ENCODE measurements around the gene SIPA1L3. TPM values are rescaled to one million over a fixed set of nuclear protein-coding genes. Genes with fewer than 3 reads are reported as not detected.
A peak's percentile ranks its signal among the peaks of the same experiment; 100 is the strongest.

Gene SIPA1L3
- total RNA-seq, 1 donor: 28.9 TPM

- DNase-seq (ENCODE audit: low read depth): peak; percentile 70
- TF ChIP-seq, protein P1, sequence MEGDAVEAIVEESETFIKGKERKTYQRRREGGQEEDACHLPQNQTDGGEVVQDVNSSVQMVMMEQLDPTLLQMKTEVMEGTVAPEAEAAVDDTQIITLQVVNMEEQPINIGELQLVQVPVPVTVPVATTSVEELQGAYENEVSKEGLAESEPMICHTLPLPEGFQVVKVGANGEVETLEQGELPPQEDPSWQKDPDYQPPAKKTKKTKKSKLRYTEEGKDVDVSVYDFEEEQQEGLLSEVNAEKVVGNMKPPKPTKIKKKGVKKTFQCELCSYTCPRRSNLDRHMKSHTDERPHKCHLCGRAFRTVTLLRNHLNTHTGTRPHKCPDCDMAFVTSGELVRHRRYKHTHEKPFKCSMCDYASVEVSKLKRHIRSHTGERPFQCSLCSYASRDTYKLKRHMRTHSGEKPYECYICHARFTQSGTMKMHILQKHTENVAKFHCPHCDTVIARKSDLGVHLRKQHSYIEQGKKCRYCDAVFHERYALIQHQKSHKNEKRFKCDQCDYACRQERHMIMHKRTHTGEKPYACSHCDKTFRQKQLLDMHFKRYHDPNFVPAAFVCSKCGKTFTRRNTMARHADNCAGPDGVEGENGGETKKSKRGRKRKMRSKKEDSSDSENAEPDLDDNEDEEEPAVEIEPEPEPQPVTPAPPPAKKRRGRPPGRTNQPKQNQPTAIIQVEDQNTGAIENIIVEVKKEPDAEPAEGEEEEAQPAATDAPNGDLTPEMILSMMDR (IDR thresholded peaks at IDR 0.05; ENCODE audit: insufficient read depth, low read length): no peak
Observed at GRCh38 chr19:37933937-37934358, 26.9 kb downstream of the SIPA1L3 start.

DNA sequence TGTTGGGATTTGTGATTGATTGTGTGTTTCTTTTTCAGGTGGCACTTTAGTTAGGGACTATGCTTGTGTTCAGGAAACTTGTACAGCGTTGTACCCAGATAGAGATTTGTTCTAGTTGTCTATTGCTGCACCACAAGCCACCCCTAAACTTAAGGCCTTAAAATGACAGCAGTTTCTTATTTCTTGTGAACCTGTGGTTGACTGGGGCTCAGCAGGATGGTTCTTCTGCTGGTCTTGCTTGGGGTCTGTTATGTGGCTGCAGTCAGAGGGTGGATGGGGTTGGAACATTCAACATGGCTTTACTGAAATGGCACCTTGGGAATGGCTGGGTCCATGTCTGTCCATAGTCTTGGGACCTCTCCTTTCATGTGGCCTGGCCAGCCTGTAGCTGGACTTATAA is 28.3 kb downstream of the SIPA1L3 start:
- TF ChIP-seq, protein P1 (IDR thresholded peaks at IDR 0.05; ENCODE audit: insufficient read depth, low read length): no peak
- no peak for DNase-seq (ENCODE audit: low read depth)
- no peak overlapping the region for H3K4me3 ChIP-seq (ENCODE audit: low read depth, low read length)

More at GRCh38 chr19:37933937-37934358, 26.9 kb downstream of the SIPA1L3 start:
- H3K4me3 ChIP-seq (ENCODE audit: low read depth, low read length): no peak overlapping the region

- no peak overlapping the region for H3K4me3 ChIP-seq (ENCODE audit: low read depth, low read length)
- DNase-seq (ENCODE audit: low read depth): no peak
- TF ChIP-seq, protein P1 (IDR thresholded peaks at IDR 0.05; ENCODE audit: insufficient read depth, low read length): no peak
Observed at GRCh38 chr19:37936166-37936565, 29.2 kb downstream of the SIPA1L3 start.

DNA sequence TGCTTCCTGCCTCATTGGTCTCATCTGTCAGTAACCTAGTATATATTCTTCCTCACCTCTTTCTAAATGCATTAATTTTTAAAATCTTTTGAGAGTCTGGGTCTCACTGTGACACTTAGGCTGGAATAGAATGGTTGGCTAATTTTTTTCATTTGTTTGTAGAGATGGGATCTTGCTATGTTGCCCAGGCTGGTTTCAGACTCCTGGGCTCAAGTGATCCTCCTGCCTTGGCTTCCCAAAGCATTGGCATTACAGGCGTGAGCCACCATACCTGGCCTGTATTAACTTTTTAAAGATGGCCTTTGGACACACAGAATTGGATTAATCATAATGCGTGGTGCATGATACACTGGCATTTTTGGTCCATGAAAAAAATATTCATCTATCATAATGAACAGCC is 29.9 kb downstream of the SIPA1L3 start:
- TF ChIP-seq, protein P1 (IDR thresholded peaks at IDR 0.05; ENCODE audit: insufficient read depth, low read length): no peak
- no peak for DNase-seq (ENCODE audit: low read depth)
- H3K4me3 ChIP-seq (ENCODE audit: low read depth, low read length): no peak overlapping the region

- TF ChIP-seq, protein P1 (IDR thresholded peaks at IDR 0.05; ENCODE audit: insufficient read depth, low read length): no peak
- no peak for DNase-seq (ENCODE audit: low read depth)
Observed at GRCh38 chr19:37938353-37938752, 31.3 kb downstream of the SIPA1L3 start.

DNA sequence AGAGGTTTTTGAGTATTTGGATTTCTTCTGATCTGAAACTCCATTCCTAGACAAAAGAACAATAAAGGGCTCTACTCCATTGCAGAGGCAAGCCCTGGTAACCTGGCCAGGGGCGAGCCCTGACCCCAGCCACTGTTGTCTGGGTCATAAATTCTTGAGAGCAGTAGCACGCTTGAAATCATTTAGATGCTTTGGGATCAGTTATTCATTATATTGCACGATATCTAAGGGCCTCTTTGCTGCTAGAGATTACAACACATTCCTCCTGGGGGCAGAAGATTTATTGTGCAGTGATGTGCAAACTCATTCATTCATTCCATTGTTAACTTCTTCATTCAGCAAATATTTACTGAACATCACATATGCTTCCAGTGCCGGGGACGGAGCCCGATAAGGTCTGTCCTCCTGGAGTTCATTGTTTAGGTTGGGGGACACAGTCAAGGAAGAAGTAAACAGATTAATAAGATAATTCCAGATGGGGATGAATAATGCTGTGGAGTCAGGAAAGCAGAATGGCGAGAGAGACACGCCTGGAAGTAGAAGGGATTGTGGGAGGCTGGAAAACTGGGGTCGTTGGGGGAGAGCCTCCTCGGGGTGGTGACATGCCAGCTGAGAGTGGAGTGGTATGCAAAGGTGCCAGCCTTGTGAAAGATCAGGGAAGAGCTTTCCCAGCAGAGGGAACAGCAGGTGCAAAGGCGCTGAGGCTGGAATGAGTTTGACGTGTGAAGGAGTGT is 34.9 kb downstream of the SIPA1L3 start:
- H3K4me3 ChIP-seq (ENCODE audit: low read depth, low read length): no peak overlapping the region
- no peak for DNase-seq (ENCODE audit: low read depth)
- TF ChIP-seq, protein P1 (IDR thresholded peaks at IDR 0.05; ENCODE audit: insufficient read depth, low read length): no peak

More at GRCh38 chr19:37938353-37938752, 31.3 kb downstream of the SIPA1L3 start:
- H3K4me3 ChIP-seq (ENCODE audit: low read depth, low read length): no peak overlapping the region

Measured in fibroblast of the aortic adventitia (primary cell).